GM12878 (cell line): ENCODE measurements around the gene CACNG5. TPM values are rescaled to one million over a fixed set of nuclear protein-coding genes. Genes with fewer than 3 reads are reported as not detected.

Source experiments
- ATAC-seq: fragments of 200-7000 bp; cut with Tn5 transposase; 3 replicates; pipeline ENCODE4 v1.9.1; 2020; ENCODE audit warnings: mild to moderate bottlenecking, moderate library complexity
- BruUV-seq: library from RNA; stranded (reverse); fragments of 400-500 nt; replicated peaks from 2 replicates; lab custom pipeline; 2021; lab: Mats Ljungman, UMichigan
- CTCF ChIA-PET: fragments of 300-600 bp; sonication (Branson Sonifier 250); formaldehyde crosslinking; extraction: SDS; loops from one replicate; lab custom pipeline; 2021; ENCODE audit warnings: inconsistent platforms; lab: Yijun Ruan, JAX
- POLR2A ChIA-PET: fragments of 350-600 bp; formaldehyde crosslinking; extraction: SDS; loops from one replicate; lab custom pipeline; 2021; ENCODE audit warnings: inconsistent platforms; lab: Charles Lee
- RAD21 ChIA-PET: fragments of 300-600 bp; sonication (Branson Sonifier 250); formaldehyde crosslinking; loops from one replicate; lab custom pipeline; 2023; ENCODE audit warnings: antibody characterized with exemption; ENCODE audit not compliant: unreplicated experiment; lab: Charles Lee
- SMC1A ChIA-PET: fragments of 300-600 bp; sonication (Branson Sonifier 250); formaldehyde crosslinking; loops from one replicate; lab custom pipeline; 2023; ENCODE audit not compliant: unreplicated experiment, uncharacterized antibody; lab: Charles Lee
- DNase-seq: peaks from one replicate; pipeline ENCODE4 v3.0.0-alpha.2; 2011; ENCODE audit warnings: low read depth, low spot score
- FAIRE-seq: peaks from 3 replicates; lab custom pipeline; 2011; peaks lifted over from hg19 to GRCh38; lab: Jason Lieb, UNC
- H2AFZ ChIP-seq: 2 replicates; pipeline ENCODE4 v1.6.0; 2011; ENCODE audit warnings: low read depth, low read length, control low read depth; ENCODE audit not compliant: control insufficient read depth
- H3K27ac ChIP-seq: 2 replicates; pipeline ENCODE4 v1.5.1; 2011; ENCODE audit warnings: control low read depth; ENCODE audit not compliant: control insufficient read depth, insufficient read depth
- H3K27me3 ChIP-seq, 2 experiments: replicated peaks in 1 of 2; 2 replicates each; pipeline versions ENCODE4 v1.6.0 to v1.6.1; 2011; ENCODE audit warnings: low read length in 1 of 2; ENCODE audit not compliant: control insufficient read depth in 2 of 2, insufficient read depth in 2 of 2
- H3K36me3 ChIP-seq, 2 experiments: 2 replicates each; pipeline ENCODE4 v1.5.1; 2011; ENCODE audit warnings: low read length in 1 of 2; ENCODE audit not compliant: control insufficient read depth in 2 of 2, insufficient read depth in 2 of 2
- H3K4me1 ChIP-seq: 2 replicates; pipeline ENCODE4 v1.6.1; 2011; ENCODE audit warnings: mild to moderate bottlenecking, low read length, moderate library complexity, mixed read lengths; ENCODE audit not compliant: control insufficient read depth, insufficient read depth
- H3K4me2 ChIP-seq: 2 replicates; pipeline ENCODE4 v1.6.0; 2011; ENCODE audit warnings: control low read depth; ENCODE audit not compliant: control insufficient read depth, insufficient read depth
- H3K4me3 ChIP-seq: fragments of 200-600 bp; sonication (generic); 2 replicates; pipeline ENCODE4 v1.5.1; 2016
- H3K79me2 ChIP-seq: 2 replicates; pipeline ENCODE4 v1.6.0; 2011; ENCODE audit warnings: low read length; ENCODE audit not compliant: control insufficient read depth, insufficient read depth
- H3K9ac ChIP-seq: 2 replicates; pipeline ENCODE4 v1.8.0; 2011; ENCODE audit warnings: low read length, control low read depth, mixed read lengths; ENCODE audit not compliant: control insufficient read depth, insufficient read depth
- H3K9me3 ChIP-seq: replicated peaks from 3 replicates; pipeline ENCODE4 v1.5.1; 2011; ENCODE audit warnings: mild to moderate bottlenecking, low read length; ENCODE audit not compliant: control insufficient read depth, insufficient read depth
- H4K20me1 ChIP-seq: 2 replicates; pipeline ENCODE4 v1.6.0; 2011; ENCODE audit not compliant: control insufficient read depth, insufficient read depth
- BACH1 ChIP-seq: fragments of 450-650 bp; IDR thresholded peaks from 2 replicates; pipeline ENCODE4 v1.6.1; 2017; ENCODE audit warnings: mild to moderate bottlenecking, borderline replicate concordance
- CHD4 ChIP-seq: fragments of 200-600 bp; sonication (generic); IDR thresholded peaks from 2 replicates; pipeline ENCODE4 v1.6.1; 2016; ENCODE audit warnings: mild to moderate bottlenecking
- FOXM1 ChIP-seq: IDR thresholded peaks from 2 replicates; pipeline ENCODE4 v1.6.1; 2012; ENCODE audit warnings: low read depth, mild to moderate bottlenecking, inconsistent platforms, low read length, moderate library complexity
- HCFC1 ChIP-seq: fragments of 150-350 bp; IDR thresholded peaks from 2 replicates; pipeline ENCODE4 v1.6.1; 2014; ENCODE audit warnings: low read length
- HDAC6 ChIP-seq: fragments of 200-600 bp; sonication (generic); IDR thresholded peaks from one replicate; pipeline ENCODE4 v1.8.0; 2017; ENCODE audit warnings: antibody characterized with exemption; ENCODE audit not compliant: unreplicated experiment
- KAT2A ChIP-seq: conservative IDR thresholded peaks from 2 replicates; pipeline ENCODE4 v1.6.1; 2011; ENCODE audit warnings: low read depth, low read length; ENCODE audit not compliant: control insufficient read depth
- MEF2B ChIP-seq: fragments of 450-650 bp; IDR thresholded peaks from 2 replicates; pipeline ENCODE4 v1.6.1; 2018; ENCODE audit warnings: mild to moderate bottlenecking, moderate library complexity; ENCODE audit not compliant: partially characterized antibody, poor library complexity, severe bottlenecking
- MTA2 ChIP-seq: fragments of 450-650 bp; IDR thresholded peaks from 2 replicates; pipeline ENCODE4 v1.6.1; 2016; ENCODE audit warnings: low read depth, mild to moderate bottlenecking, moderate library complexity
- RELA ChIP-seq: fragments of 450-650 bp; IDR thresholded peaks from 2 replicates; pipeline ENCODE4 v1.8.0; 2014; ENCODE audit warnings: borderline replicate concordance; ENCODE audit not compliant: partially characterized antibody
- SMAD5 ChIP-seq: IDR thresholded peaks from 2 replicates; pipeline ENCODE4 v1.6.1; 2016; ENCODE audit warnings: antibody characterized with exemption, low read depth
- SPI1 ChIP-seq: IDR thresholded peaks from 2 replicates; pipeline ENCODE4 v1.6.1; 2011; ENCODE audit warnings: low read depth, mild to moderate bottlenecking, low read length, moderate library complexity, borderline replicate concordance; ENCODE audit not compliant: insufficient read depth
- SUPT20H ChIP-seq: IDR thresholded peaks from 2 replicates; pipeline ENCODE4 v1.6.1; 2011; ENCODE audit warnings: low read depth, mild to moderate bottlenecking, low read length, moderate library complexity, borderline replicate concordance; ENCODE audit not compliant: control insufficient read depth
- TARDBP ChIP-seq: IDR thresholded peaks from 2 replicates; pipeline ENCODE4 v1.6.1; 2016; ENCODE audit warnings: borderline replicate concordance
- ZSCAN29 ChIP-seq: fragments of 450-650 bp; IDR thresholded peaks from 2 replicates; pipeline ENCODE4 v1.6.1; 2017; ENCODE audit warnings: mild to moderate bottlenecking, moderate library complexity
- whole genome bisulfite sequencing: methylation state at CpG from one replicate; pipeline ENCODE4 v1.1.6; 2016; ENCODE audit warnings: low lambda C conversion rate; ENCODE audit not compliant: insufficient replicate concordance, insufficient coverage; ENCODE audit errors: missing lambda C conversion rate; 5-methylcytosine and 5-hydroxymethylcytosine counted together
- in situ Hi-C: fragments of 300-500 bp; cut with MboI; formaldehyde crosslinking; loops from 9 replicates; pipeline ENCODE4 v1.14.3; 2018; ENCODE audit warnings: mixed read lengths
- intact Hi-C: fragments of 100-400 bp; cut with micrococcal nuclease; formaldehyde crosslinking; loops from one replicate; pipeline ENCODE4 v1.14.2; 2022; ENCODE audit not compliant: unreplicated experiment
- polyA plus RNA-seq, 11 experiments: library from polyadenylated mRNA; depleted of rRNA in 4 of 11; unstranded in 6 of 11; stranded (reverse) in 5 of 11; fragments of >200 nt; fragmentation: Nextera tagmentation in 4 of 11; fragmentation: Illumina TruSeq in 1 of 11; extraction: Ambion mirVana in 4 of 11; extraction: Trizol in 1 of 11; gene quantifications; 1 replicate in 1 of 11; 2 replicates in 10 of 11; pipeline versions ENCODE4 v1.2.1 to v1.2.3, GENCODE V29; 2011 to 2016; ENCODE audit warnings: inconsistent platforms in 2 of 11, missing spikeins in 2 of 11, low read depth in 1 of 11
- total RNA-seq, 4 experiments: library from RNA; depleted of rRNA in 3 of 4; stranded (reverse); fragments of >200 nt in 3 of 4; fragmentation: Illumina TruSeq in 1 of 4; extraction: Trizol in 1 of 4; gene quantifications; 2 replicates each; pipeline versions ENCODE4 v1.2.1 to v1.2.3, GENCODE V29; 2013 to 2021
- TF ChIP-seq, protein P1 (sequence below): IDR thresholded peaks from 2 replicates; pipeline ENCODE4 v1.6.1; 2012; ENCODE audit warnings: low read depth, low read length, improper control_type of control experiment
- TF ChIP-seq, protein P2 (sequence below): fragments of 150-350 bp; IDR thresholded peaks from 2 replicates; pipeline ENCODE4 v1.6.1; 2014; ENCODE audit warnings: mild to moderate bottlenecking, low read depth, low read length
- TF ChIP-seq, protein P3 (sequence below): IDR thresholded peaks from 2 replicates; pipeline ENCODE4 v1.6.1; 2012; ENCODE audit warnings: low read depth, low read length, improper control_type of control experiment

Gene CACNG5
- total and polyA plus RNA-seq, 10 of the 15 experiments (the other 5 are each of a cell fraction or from before 2014, with no cell fraction given): not detected

DNA sequence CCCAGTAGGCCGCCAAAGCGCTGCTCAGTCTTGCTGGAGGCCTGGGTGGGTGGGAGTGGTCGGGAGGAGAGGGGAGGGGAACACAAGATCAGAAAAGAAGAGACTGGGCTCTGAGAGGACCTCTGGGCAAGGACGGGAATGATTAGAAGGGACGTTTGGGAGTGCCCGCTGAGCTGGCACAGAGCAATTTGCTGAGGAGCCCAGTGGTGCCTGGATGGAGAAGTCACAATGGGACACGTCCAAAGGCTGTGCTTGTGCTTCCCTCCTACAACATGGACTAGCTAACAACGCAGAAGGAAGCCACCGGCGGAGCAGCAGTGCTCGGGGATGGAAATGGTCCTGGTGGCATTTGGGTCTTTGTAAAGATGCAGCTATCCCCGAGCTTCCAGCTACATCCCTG is 84.0 kb downstream of the CACNG5 start:
- CTCF ChIA-PET: no interaction called here
- RAD21 ChIA-PET: no interaction called here
- FAIRE-seq: no peak

More for the DNA sequence above, 84.0 kb downstream of the CACNG5 start:
- Histone ChIP-seq H3K9ac (no peak overlapping the region), H2AFZ (no peak overlapping the region), H4K20me1 (no peaks in the 10 kb centered on the region), H3K4me1 (no peaks in the 10 kb centered on the region), H3K9me3 (no peaks in the 10 kb centered on the region), H3K79me2 (no peaks in the 10 kb centered on the region), H3K4me3 (no peak overlapping the region), H3K4me2 (no peak overlapping the region), H3K27me3 (no peaks in the 10 kb centered on the region; a peak in 1 of 4 replicates), H3K36me3 (no peaks in the 10 kb centered on the region), H3K27ac (no peak overlapping the region)
- DNase-seq: no peak
- TF ChIP-seq KAT2A (no peak), TARDBP (no peak), CHD4 (no peak), SUPT20H (no peak), BACH1 (no peak), HDAC6 (no peak), HCFC1 (no peak), MEF2B (no peak), RELA (no peak), SPI1 (no peak), MTA2 (no peak), FOXM1 (no peak), SMAD5 (no peak), ZSCAN29 (no peak)
- TF ChIP-seq, protein P1, sequence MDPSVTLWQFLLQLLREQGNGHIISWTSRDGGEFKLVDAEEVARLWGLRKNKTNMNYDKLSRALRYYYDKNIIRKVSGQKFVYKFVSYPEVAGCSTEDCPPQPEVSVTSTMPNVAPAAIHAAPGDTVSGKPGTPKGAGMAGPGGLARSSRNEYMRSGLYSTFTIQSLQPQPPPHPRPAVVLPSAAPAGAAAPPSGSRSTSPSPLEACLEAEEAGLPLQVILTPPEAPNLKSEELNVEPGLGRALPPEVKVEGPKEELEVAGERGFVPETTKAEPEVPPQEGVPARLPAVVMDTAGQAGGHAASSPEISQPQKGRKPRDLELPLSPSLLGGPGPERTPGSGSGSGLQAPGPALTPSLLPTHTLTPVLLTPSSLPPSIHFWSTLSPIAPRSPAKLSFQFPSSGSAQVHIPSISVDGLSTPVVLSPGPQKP: no peak
- TF ChIP-seq, protein P2, sequence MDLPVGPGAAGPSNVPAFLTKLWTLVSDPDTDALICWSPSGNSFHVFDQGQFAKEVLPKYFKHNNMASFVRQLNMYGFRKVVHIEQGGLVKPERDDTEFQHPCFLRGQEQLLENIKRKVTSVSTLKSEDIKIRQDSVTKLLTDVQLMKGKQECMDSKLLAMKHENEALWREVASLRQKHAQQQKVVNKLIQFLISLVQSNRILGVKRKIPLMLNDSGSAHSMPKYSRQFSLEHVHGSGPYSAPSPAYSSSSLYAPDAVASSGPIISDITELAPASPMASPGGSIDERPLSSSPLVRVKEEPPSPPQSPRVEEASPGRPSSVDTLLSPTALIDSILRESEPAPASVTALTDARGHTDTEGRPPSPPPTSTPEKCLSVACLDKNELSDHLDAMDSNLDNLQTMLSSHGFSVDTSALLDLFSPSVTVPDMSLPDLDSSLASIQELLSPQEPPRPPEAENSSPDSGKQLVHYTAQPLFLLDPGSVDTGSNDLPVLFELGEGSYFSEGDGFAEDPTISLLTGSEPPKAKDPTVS: no peak
- TF ChIP-seq, protein P3, sequence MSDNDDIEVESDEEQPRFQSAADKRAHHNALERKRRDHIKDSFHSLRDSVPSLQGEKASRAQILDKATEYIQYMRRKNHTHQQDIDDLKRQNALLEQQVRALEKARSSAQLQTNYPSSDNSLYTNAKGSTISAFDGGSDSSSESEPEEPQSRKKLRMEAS: no peak
- WGBS: 20% methylated on average over 10 of the region's 12 CpGs
- no peak for ATAC-seq
- SMC1A ChIA-PET: no interaction called here
- in situ Hi-C loops: no loop called here
- intact Hi-C loops: no loop called here
- no TSS peak for BruUV-seq
- POLR2A ChIA-PET: no interaction called here
